HL-60 (cell line): ENCODE measurements around the gene PDE4B.

Source experiments
- CTCF ChIP-seq: IDR thresholded peaks from one replicate; pipeline ENCODE4 v1.5.1; 2011; ENCODE audit warnings: low read length, control low read depth, inconsistent platforms; ENCODE audit not compliant: insufficient read depth
- POLR2AphosphoS5 ChIP-seq: IDR thresholded peaks from 2 replicates; pipeline ENCODE4 v1.6.1; 2012; ENCODE audit warnings: low read depth

- TF ChIP-seq CTCF: no peak
- no peak for TF ChIP-seq POLR2AphosphoS5
These were observed 252.2 kb downstream of the PDE4B start for GRCh38 chr1:66044912-66045311.
